DOHH2 (cell line): ENCODE data around the gene TMEM259.

ENCODE experiments used
- CTCF ChIP-seq: fragments of 200-600 bp; sonication (generic); IDR thresholded peaks from one replicate; pipeline ENCODE4 v1.5.1; 2014; ENCODE audit warnings: antibody characterized with exemption, mild to moderate bottlenecking, low read depth, low read length; ENCODE audit not compliant: poor library complexity, severe bottlenecking
- EZH2phosphoT487 ChIP-seq: fragments of 200-600 bp; sonication (generic); IDR thresholded peaks from 2 replicates; pipeline ENCODE4 v1.6.1; 2017; ENCODE audit warnings: borderline replicate concordance, mild to moderate bottlenecking, antibody characterized with exemption, low read length, moderate library complexity, mixed read lengths

GRCh38 chr19:991932-992669 lies 28.8 kb downstream of the TMEM259 start:
- TF ChIP-seq CTCF (no peak), EZH2phosphoT487 (no peak)
